KMS-11 (cell line): ENCODE data around the gene SPATS2.

ENCODE experiments used
- H2AFZ ChIP-seq: fragments of 200-600 bp; sonication (generic); 2 replicates; pipeline ENCODE4 v1.6.1; 2016; ENCODE audit warnings: antibody characterized with exemption, mixed run types, low read depth
- H3K27ac ChIP-seq: fragments of 200-600 bp; sonication (generic); 2 replicates; pipeline ENCODE4 v1.6.1; 2016; ENCODE audit warnings: mild to moderate bottlenecking, mixed run types
- H3K27me3 ChIP-seq: fragments of 200-600 bp; sonication (generic); 2 replicates; pipeline ENCODE4 v1.6.1; 2017; ENCODE audit warnings: mild to moderate bottlenecking, low read depth, mixed run types, moderate library complexity; ENCODE audit not compliant: insufficient read depth
- H3K36me3 ChIP-seq: fragments of 200-600 bp; sonication (generic); 2 replicates; pipeline ENCODE4 v1.6.1; 2017; ENCODE audit warnings: mild to moderate bottlenecking, mixed run types; ENCODE audit not compliant: insufficient read depth
- H3K4me1 ChIP-seq: fragments of 200-600 bp; sonication (generic); 2 replicates; pipeline ENCODE4 v1.6.1; 2016; ENCODE audit warnings: mild to moderate bottlenecking, low read depth, mixed run types; ENCODE audit not compliant: poor library complexity, severe bottlenecking
- H3K4me2 ChIP-seq: fragments of 200-600 bp; sonication (generic); 2 replicates; pipeline ENCODE4 v1.7.0; 2016; ENCODE audit warnings: mild to moderate bottlenecking, mixed run types
- H3K4me3 ChIP-seq: fragments of 200-600 bp; sonication (generic); IDR thresholded peaks from 2 replicates; pipeline ENCODE4 v1.6.1; 2017; ENCODE audit warnings: low read depth, low read length, mixed read lengths; ENCODE audit not compliant: insufficient read depth
- H3K79me2 ChIP-seq: fragments of 200-600 bp; sonication (generic); 2 replicates; pipeline ENCODE4 v1.6.1; 2016; ENCODE audit warnings: low read depth, mixed run types; ENCODE audit not compliant: insufficient read depth
- H3K9ac ChIP-seq: fragments of 200-600 bp; sonication (generic); 2 replicates; pipeline ENCODE4 v1.6.1; 2016; ENCODE audit warnings: mild to moderate bottlenecking, mixed run types
- H4K20me1 ChIP-seq: fragments of 200-600 bp; sonication (generic); 2 replicates; pipeline ENCODE4 v1.6.1; 2016; ENCODE audit warnings: mild to moderate bottlenecking, mixed run types; ENCODE audit not compliant: insufficient read depth
- TF ChIP-seq, protein P1 (sequence below): fragments of 200-600 bp; sonication (generic); conservative IDR thresholded peaks from 2 replicates; pipeline ENCODE4 v1.6.1; 2017; ENCODE audit warnings: low read depth, mild to moderate bottlenecking, antibody characterized with exemption, low read length, moderate library complexity, mixed read lengths

SPATS2 gene

GRCh38 chr12:49335118-49335954, 31.9 kb upstream of the SPATS2 start:
- Histone ChIP-seq H3K27me3 (no peaks in the 10 kb centered on the region; the same call in 1 of the 2 replicates), H2AFZ (no peak overlapping the region), H3K27ac (no peak overlapping the region), H3K9ac (no peak overlapping the region), H3K4me1 (no peaks in the 10 kb centered on the region), H3K36me3 (no peaks in the 10 kb centered on the region), H4K20me1 (no peaks in the 10 kb centered on the region), H3K79me2 (no peaks in the 10 kb centered on the region), H3K4me2 (no peak overlapping the region), H3K4me3 (no peak overlapping the region)
- TF ChIP-seq, protein P1, sequence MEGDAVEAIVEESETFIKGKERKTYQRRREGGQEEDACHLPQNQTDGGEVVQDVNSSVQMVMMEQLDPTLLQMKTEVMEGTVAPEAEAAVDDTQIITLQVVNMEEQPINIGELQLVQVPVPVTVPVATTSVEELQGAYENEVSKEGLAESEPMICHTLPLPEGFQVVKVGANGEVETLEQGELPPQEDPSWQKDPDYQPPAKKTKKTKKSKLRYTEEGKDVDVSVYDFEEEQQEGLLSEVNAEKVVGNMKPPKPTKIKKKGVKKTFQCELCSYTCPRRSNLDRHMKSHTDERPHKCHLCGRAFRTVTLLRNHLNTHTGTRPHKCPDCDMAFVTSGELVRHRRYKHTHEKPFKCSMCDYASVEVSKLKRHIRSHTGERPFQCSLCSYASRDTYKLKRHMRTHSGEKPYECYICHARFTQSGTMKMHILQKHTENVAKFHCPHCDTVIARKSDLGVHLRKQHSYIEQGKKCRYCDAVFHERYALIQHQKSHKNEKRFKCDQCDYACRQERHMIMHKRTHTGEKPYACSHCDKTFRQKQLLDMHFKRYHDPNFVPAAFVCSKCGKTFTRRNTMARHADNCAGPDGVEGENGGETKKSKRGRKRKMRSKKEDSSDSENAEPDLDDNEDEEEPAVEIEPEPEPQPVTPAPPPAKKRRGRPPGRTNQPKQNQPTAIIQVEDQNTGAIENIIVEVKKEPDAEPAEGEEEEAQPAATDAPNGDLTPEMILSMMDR = no peak

DNA sequence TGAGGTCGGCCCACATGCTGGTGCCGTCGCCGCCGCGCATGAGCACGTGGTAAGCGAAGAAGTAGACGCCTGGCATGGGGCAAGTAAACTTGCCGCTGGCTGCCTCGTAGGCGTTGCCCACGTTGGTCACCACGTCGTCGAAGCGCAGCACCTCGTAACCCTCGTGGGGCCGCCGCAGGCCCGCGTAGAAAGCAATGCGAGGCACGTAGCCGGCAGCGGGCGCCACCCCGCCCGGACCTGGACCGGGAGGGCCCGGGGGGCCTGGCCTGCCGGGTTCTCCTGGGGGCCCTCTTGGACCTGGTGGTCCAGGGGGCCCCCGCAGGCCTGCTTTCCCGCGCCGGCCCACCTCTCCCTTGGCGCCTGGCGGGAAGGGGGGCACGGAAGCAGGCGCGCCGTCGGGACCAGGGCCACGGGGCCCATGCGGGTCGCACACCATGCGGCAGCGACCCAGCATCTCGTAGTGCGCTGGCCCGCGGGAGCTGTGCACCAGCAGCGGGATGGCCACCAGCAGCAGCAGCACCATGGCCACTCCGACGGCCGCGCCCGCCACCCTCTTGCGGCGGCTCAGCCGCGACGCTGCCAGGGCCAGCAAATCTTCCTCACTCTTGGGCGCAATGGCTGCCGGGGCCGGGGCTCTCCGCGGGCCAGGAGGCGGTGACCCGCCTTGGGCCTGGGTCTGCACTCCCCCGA, 31.2 kb upstream of the SPATS2 start:
- no peak overlapping the region for H2AFZ ChIP-seq
- H3K4me2 ChIP-seq = peak overlapping the region; percentile 72; the same call in 1 of the 2 replicates
- no peak overlapping the region for H3K9ac ChIP-seq
- peaks cover under 1% of the 10 kb centered on the region; the same call in 1 of the 2 replicates for H3K27me3 ChIP-seq
- no peaks in the 10 kb centered on the region for H3K36me3 ChIP-seq
- no peaks in the 10 kb centered on the region for H4K20me1 ChIP-seq
- H3K79me2 ChIP-seq = no peaks in the 10 kb centered on the region
- no peak overlapping the region for H3K27ac ChIP-seq
- H3K4me3 ChIP-seq = no peak overlapping the region
- no peaks in the 10 kb centered on the region for H3K4me1 ChIP-seq
- TF ChIP-seq, protein P1 = no peak

- Histone ChIP-seq H3K79me2 (no peaks in the 10 kb centered on the region), H3K4me3 (no peak within 1 kb of the TSS), H3K27ac (no peak within 1 kb of the TSS), H2AFZ (peak within 1 kb of the TSS; percentile 86), H4K20me1 (no peaks in the 10 kb centered on the region), H3K9ac (no peak within 1 kb of the TSS), H3K36me3 (no peaks in the 10 kb centered on the region), H3K27me3 (peaks cover 9% of the 10 kb centered on the region; the same call in 1 of the 2 replicates), H3K4me1 (no peaks in the 10 kb centered on the region), H3K4me2 (peak within 1 kb of the TSS; percentile 72)
- TF ChIP-seq, protein P1 = peak; percentile 91
These were observed 30.3 kb upstream of the SPATS2 start, which contains the start of gene C1QL4 for GRCh38 chr12:49336645-49337584. C1QL4 (minus strand) TSS chr12:49337188; CDS start chr12:49336477, 711 bp downstream.

- Histone ChIP-seq H3K79me2 (no peaks in the 10 kb centered on the region), H3K36me3 (no peaks in the 10 kb centered on the region), H4K20me1 (no peaks in the 10 kb centered on the region), H3K4me1 (peaks cover 12% of the 10 kb centered on the region), H3K9ac (no peak overlapping the region), H3K27me3 (peaks cover 23% of the 10 kb centered on the region), H3K27ac (no peak overlapping the region), H2AFZ (no peak overlapping the region), H3K4me3 (no peak overlapping the region), H3K4me2 (no peak overlapping the region)
- TF ChIP-seq, protein P1 = no peak
These were observed 28.3 kb upstream of the SPATS2 start for GRCh38 chr12:49338830-49339463.
